PFSK-1 (cell line): ENCODE results near the gene KRTAP5-8.

Experiments used
- FOXP2 ChIP-seq: optimal IDR thresholded peaks from 2 replicates; pipeline ENCODE3; 2011; ENCODE audit warnings: borderline replicate concordance, control low read depth, inconsistent platforms; ENCODE audit not compliant: insufficient read depth; ENCODE audit errors: extremely low read length, extremely low read depth
- POLR2AphosphoS5 ChIP-seq: IDR thresholded peaks from 2 replicates; pipeline ENCODE4 v1.6.1; 2012; ENCODE audit warnings: low read depth, mild to moderate bottlenecking, control low read depth, low read length, moderate library complexity
- REST ChIP-seq, 2 experiments: IDR thresholded peaks; 2 replicates each; pipeline versions ENCODE4 v1.6.1 to v1.8.0; 2011 to 2012; ENCODE audit warnings: low read depth in 2 of 2, low read length in 2 of 2, control low read depth in 1 of 2, inconsistent platforms in 1 of 2, mild to moderate bottlenecking in 1 of 2, moderate library complexity in 1 of 2; ENCODE audit not compliant: insufficient read depth in 1 of 2
- SIN3A ChIP-seq: IDR thresholded peaks from 2 replicates; pipeline ENCODE4 v1.6.1; 2012; ENCODE audit warnings: mild to moderate bottlenecking, low read length, moderate library complexity, borderline replicate concordance; ENCODE audit not compliant: insufficient read depth
- TAF1 ChIP-seq: IDR thresholded peaks from 2 replicates; pipeline ENCODE4 v1.6.1; 2012; ENCODE audit warnings: low read length, control low read depth, borderline replicate concordance; ENCODE audit not compliant: insufficient read depth

- TF ChIP-seq POLR2AphosphoS5 (no peak), TAF1 (no peak), FOXP2 (no peak), SIN3A (no peak), REST (IDR thresholded peaks at IDR 0.05; ENCODE audit: insufficient read depth in 1 of 2, low read depth in 2 of 2, low read length in 2 of 2) (no peak)
Observed at GRCh38 chr11:71580057-71581003, 42.5 kb downstream of the KRTAP5-8 start.
